Measurements from ENCODE around the gene C11orf54. TPM values are rescaled to one million over a fixed set of nuclear protein-coding genes. Genes with fewer than 3 reads are reported as not detected.

C11orf54 gene
- total RNA-seq, 1 experiment from 2014 or later, result 18.0 TPM

DNA sequence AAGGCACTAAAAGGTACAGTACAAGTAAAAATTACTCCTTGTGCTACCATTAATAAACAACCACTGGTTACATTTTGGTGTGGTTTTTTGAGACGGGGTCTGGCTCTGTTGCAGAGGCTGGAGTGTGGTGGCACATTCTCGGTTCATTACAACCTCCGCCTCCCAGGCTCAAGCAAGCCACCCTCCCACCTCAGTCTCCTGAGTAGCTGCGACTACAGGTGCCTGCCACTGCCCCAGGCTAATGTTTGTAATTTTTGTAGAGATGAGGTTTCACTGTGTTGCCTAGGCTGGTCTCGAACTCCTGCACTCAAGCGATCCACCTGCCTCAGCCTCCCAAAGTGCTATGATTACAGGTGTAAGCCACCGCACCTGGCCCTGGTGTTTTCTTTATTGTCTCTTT is 20.9 kb upstream of the C11orf54 start:
- Mint-ChIP-seq H3K36me3 (ENCODE audit: insufficient read depth in 1 of 3, low read depth in 3 of 3) (peaks cover 36 to 62% (median 54%) of the 10 kb centered on the region in 3 experiments), H3K4me1 (peaks cover 4 to 7% of the 10 kb centered on the region in 2 experiments), H3K4me3 (no peak overlapping the region), H3K27ac (no peak overlapping the region), H3K27me3 (ENCODE audit: low read depth) (no peaks in the 10 kb centered on the region), H3K9me3 (no peaks in the 10 kb centered on the region)
- Histone ChIP-seq H3K79me1 (ENCODE audit: insufficient read depth, low read depth, low read length, poor library complexity, severe bottlenecking) (no peaks in the 10 kb centered on the region), H3K18ac (ENCODE audit: insufficient read length, low read depth, low read length) (no peak overlapping the region), H3T11ph (ENCODE audit: low read length) (no peak overlapping the region), H3K4ac (ENCODE audit: low read depth, low read length) (no peak overlapping the region), H4K91ac (ENCODE audit: insufficient read length, low read depth, low read length) (no peak overlapping the region), H4K20me1 (ENCODE audit: control insufficient read depth, insufficient read depth, insufficient read length) (no peaks in the 10 kb centered on the region), H2BK12ac (ENCODE audit: insufficient read length, low read depth, low read length) (no peak overlapping the region), H2AFZ (ENCODE audit: low read length) (no peak overlapping the region), H3K23ac (ENCODE audit: insufficient read length, low read depth, low read length) (no peak overlapping the region), H2AK5ac (ENCODE audit: insufficient read length, low read length) (no peak overlapping the region), H4K8ac (replicated peaks; ENCODE audit: insufficient read length, low read depth, low read length) (no peak overlapping the region), H2BK20ac (ENCODE audit: low read depth, low read length, poor library complexity, severe bottlenecking) (no peak overlapping the region), H2BK120ac (ENCODE audit: low read depth, low read length, poor library complexity, severe bottlenecking) (no peak overlapping the region), H3K23me2 (ENCODE audit: insufficient read length, low read depth, low read length, poor library complexity, severe bottlenecking) (no peaks in the 10 kb centered on the region), H2BK15ac (ENCODE audit: low read depth, low read length) (no peak overlapping the region), H2BK5ac (ENCODE audit: insufficient read length, low read length) (no peak overlapping the region), H3K79me2 (ENCODE audit: insufficient read depth, low read length) (no peaks in the 10 kb centered on the region), H3K56ac (ENCODE audit: insufficient read length, low read depth, low read length) (no peak overlapping the region), H3K14ac (ENCODE audit: insufficient read depth, low read length) (no peak overlapping the region), H3K4me2 (ENCODE audit: insufficient read depth, insufficient read length, low read length) (no peak overlapping the region), H3K9me3 (ENCODE audit: control insufficient read depth, low read depth, low read length) (no peaks in the 10 kb centered on the region), H3K4me1 (ENCODE audit: insufficient read depth, low read length) (no peaks in the 10 kb centered on the region), H4K5ac (ENCODE audit: insufficient read length, low read depth, low read length) (no peak overlapping the region), H3K9ac (ENCODE audit: extremely low read depth, insufficient read length, low read length) (no peak overlapping the region), H3K27me3 (ENCODE audit: insufficient read depth, low read length) (no peaks in the 10 kb centered on the region), H3K27ac (ENCODE audit: insufficient read length, low read depth, low read length) (no peak overlapping the region)
- no CpG with 5 or more reads among the region's 7 CpGs for WGBS (ENCODE audit: extremely low coverage, insufficient read length, low lambda C conversion rate)
- no peak for TF ChIP-seq CTCF (conservative IDR thresholded peaks at IDR 0.05)
- no peak for DNase-seq
